Hepatocyte (in vitro differentiated cells): ENCODE data around the gene EGF.

Source experiments
- CTCF ChIP-seq: fragments of 200-600 bp; sonication (generic); IDR thresholded peaks from 2 replicates; pipeline ENCODE4 v1.5.1; 2016; ENCODE audit warnings: antibody characterized with exemption, mild to moderate bottlenecking; ENCODE audit not compliant: poor library complexity
- EZH2 ChIP-seq: fragments of 200-600 bp; sonication (generic); IDR thresholded peaks from 2 replicates; pipeline ENCODE4 v1.6.1; 2016; ENCODE audit warnings: antibody characterized with exemption, mild to moderate bottlenecking, borderline replicate concordance
- EZH2phosphoT487 ChIP-seq: fragments of 200-600 bp; sonication (generic); IDR thresholded peaks from one replicate; pipeline ENCODE4 v1.6.1; 2018; ENCODE audit warnings: antibody characterized with exemption, mild to moderate bottlenecking, low read depth, moderate library complexity; ENCODE audit not compliant: unreplicated experiment, severe bottlenecking

DNA sequence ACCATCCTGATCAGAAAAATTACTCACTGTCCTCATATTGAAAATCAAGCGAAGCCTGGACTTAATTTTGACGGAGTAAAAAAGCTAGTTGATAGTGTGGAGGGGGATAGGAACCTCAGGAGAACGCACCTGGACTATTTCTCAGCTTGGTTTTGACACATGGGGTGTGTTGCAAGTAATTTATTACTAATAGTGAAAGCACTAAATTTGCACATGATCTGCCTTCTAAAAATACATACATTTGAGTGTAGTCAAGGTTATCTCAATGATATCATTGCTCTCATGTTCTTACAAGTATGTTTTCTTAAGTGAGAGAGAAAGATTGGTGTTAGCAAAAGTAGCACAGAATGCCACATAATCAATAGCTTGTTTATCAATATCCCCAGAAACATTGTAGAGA lies 35.3 kb upstream of the EGF start:
- TF ChIP-seq CTCF, result no peak
- no peak for TF ChIP-seq EZH2
- no peak for TF ChIP-seq EZH2phosphoT487
